Adrenal gland (tissue), 5 donors: ENCODE data around the gene THG1L.
"Not testable (repeated sequence)": the region's sequence is repeated elsewhere in the genome, so short reads cannot be mapped to it uniquely, and the experiment has no call there.

Source experiments
- POLR2A ChIP-seq, 2 donors: fragments of 450-650 bp; IDR thresholded peaks; one replicate each; pipeline ENCODE4 v1.6.1; 2017; ENCODE audit warnings: antibody characterized with exemption in 2 of 2, mild to moderate bottlenecking in 2 of 2, moderate library complexity in 1 of 2
- TF ChIP-seq, protein P1 (sequence below), 6 experiments: fragments of 450-650 bp in 4 of 6; fragments of 200-600 bp in 2 of 6; sonication (generic) in 1 of 6; IDR thresholded peaks; 1 replicate in 5 of 6; 2 replicates in 1 of 6; pipeline versions ENCODE4 v1.5.1 to v1.8.0; 2016 to 2021; ENCODE audit warnings: antibody characterized with exemption in 6 of 6, mild to moderate bottlenecking in 2 of 6, moderate library complexity in 1 of 6
- donor health status: DM: no; HTN: no; CAD: no.

DNA sequence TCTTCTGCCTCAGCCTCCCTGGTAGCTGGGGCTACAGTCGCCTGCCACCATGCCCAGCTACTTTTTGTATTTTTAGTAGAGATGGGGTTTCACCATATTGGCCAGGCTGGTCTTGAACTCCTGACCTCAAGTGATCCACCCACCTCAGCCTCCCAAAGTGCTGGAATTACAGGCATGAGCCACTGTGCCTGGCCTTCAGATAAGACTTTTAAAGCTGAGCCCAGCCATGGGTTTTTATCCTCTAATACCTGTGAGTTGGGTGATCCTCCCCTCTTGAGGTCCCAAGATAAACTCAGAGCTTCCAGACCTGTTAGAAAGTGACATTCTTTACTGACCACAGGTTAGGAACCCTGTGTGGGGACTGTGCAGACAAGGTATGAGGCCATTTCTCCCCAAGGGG is 3.4 kb upstream of the THG1L start:
- TF ChIP-seq, protein P1, sequence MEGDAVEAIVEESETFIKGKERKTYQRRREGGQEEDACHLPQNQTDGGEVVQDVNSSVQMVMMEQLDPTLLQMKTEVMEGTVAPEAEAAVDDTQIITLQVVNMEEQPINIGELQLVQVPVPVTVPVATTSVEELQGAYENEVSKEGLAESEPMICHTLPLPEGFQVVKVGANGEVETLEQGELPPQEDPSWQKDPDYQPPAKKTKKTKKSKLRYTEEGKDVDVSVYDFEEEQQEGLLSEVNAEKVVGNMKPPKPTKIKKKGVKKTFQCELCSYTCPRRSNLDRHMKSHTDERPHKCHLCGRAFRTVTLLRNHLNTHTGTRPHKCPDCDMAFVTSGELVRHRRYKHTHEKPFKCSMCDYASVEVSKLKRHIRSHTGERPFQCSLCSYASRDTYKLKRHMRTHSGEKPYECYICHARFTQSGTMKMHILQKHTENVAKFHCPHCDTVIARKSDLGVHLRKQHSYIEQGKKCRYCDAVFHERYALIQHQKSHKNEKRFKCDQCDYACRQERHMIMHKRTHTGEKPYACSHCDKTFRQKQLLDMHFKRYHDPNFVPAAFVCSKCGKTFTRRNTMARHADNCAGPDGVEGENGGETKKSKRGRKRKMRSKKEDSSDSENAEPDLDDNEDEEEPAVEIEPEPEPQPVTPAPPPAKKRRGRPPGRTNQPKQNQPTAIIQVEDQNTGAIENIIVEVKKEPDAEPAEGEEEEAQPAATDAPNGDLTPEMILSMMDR (IDR thresholded peaks at IDR 0.05) = not testable (repeated sequence)
- TF ChIP-seq POLR2A (IDR thresholded peaks at IDR 0.05) = not testable (repeated sequence)
